Activated CD4-positive, alpha-beta T cell treated with anti-CD3 and anti-CD28 coated beads for 48 hours (primary cell): ENCODE data around the gene SYNE3.

Experiments used
- DNase-seq: peaks from one replicate; pipeline ENCODE4 v3.0.0-alpha.2; 2020

The SYNE3 gene

DNA sequence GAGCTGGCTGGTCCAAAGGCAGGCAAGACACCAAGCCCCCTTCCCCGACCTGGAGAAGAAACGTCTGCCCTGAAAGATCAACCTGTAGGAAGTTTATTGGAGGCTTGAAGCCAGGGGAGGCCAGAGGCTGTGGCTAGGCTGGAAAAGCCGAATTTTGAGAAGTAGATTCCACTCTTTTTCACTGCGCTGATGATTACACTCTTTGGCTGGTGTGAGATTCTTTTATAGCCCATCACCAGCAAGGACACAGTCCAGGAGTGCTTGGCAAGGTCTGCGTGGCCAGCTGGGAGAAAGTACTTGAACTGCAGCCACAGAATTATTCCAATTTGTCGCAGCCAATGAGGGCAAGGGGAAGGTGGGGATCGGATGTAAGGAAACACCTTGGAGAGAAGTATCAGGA, 45.0 kb downstream of the SYNE3 start:
- DNase-seq: no peak

DNA sequence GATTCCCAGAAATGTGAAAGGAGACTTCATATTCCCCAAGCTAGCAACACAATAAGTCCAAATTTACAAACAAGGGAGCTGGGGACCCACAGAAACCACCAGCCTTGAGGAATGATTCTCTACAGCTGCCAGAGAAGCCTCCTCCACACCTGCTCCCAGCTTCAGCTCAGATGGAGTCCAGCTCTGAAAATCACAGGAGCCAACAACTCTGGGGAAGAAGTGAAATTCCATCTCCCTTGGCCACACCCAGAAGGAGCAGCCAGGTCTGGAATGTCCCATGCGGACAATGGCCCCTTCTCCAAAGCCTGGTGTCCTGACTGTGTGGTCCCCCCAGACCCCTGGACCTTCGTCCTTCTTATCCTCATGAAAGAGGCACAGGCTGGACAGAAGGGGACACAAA, 45.4 kb downstream of the SYNE3 start:
- DNase-seq: no peak

DNA sequence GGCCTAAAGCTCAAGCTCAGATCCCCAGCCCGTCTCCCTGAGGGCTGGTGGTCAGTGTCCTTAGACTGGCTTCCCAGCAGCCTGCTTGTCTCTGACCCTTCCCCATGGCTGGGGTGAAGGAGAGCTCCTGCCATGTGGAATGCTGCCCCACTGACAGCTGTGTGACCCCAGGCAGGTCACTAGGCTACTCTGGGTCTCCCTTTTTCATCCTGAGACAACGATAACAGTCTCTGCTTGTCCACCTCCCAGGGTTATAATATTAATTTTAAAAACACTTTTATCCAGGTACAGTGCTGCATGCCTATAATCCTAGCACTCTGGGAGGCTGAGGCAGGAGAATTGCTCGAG, 47.3 kb downstream of the SYNE3 start:
- DNase-seq: no peak

DNA sequence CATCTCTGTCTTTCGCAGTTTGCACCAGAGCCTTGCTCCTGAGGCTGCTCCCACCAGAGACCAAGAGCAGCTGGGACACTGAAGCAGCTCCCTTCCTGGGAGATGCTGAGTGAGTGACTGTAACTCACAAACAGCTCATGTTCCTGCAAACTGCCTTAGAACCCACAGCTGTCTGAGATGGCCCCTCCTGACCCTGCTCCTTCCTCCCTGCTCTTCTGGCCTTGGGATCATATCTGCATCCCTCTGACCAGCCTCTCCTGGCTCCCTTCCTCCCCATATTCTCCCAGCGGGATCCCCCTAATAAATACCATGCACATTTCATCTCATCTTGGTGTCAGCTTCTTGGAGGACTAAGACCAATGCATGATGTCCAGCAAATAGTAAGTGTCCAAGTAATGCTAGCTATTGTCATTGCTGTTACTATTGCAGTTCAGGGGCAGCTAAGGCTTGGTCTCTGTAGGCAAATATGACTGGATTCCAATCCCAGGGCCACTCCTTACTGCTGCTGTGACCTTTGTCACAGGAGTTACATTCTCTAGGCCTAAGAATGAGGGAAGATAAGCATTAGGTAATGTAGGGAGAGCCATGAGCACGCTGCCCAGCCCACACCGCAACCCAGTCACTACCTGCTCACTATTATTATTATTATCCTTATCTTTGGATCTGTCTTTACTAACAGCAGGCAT, 47.9 kb downstream of the SYNE3 start:
- DNase-seq: no peak

DNA sequence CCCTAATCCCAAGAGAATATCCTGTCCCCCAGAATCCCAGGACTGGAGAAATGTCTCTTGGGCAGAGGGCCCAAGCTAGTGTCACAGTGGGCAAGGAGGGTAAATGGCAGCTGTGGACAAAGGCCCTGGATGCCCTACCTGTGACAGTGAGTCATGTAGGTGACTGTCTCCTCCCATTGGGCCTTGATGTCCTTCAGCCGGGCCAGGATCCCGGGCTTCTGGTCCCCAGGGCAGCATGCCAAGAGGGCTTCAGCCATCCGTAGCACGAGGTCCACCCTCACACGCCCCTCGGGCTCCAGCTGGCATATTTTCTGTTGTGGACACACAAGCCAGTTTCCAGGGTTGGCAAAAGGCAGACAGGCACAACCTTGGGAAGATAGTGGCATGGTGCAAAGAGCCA, 48.8 kb downstream of the SYNE3 start:
- DNase-seq: no peak

DNA sequence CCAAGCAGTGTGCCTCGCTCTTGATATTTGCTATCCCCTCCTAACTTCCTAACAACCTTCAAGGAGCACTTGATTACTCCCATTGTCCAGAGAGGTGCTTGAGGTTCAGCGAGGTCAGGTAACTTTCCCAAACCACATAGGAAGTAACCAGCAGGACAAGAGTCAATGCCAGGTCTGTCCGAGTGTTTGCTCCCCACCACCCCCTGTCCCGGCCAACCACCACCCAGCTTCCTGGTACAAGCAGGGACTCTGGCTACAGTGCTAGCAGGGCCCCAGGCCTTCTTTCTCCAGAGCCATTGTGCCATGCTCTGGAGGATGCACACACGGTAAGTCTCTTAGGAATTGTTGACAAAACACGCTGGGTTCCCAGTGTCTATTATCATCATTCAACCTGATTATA, 49.2 kb downstream of the SYNE3 start:
- DNase-seq: no peak
